ENCODE results near the gene RERG. TPM values are rescaled to one million over a fixed set of nuclear protein-coding genes. Genes with fewer than 3 reads are reported as not detected.

RERG gene, protein sequence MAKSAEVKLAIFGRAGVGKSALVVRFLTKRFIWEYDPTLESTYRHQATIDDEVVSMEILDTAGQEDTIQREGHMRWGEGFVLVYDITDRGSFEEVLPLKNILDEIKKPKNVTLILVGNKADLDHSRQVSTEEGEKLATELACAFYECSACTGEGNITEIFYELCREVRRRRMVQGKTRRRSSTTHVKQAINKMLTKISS
- total RNA-seq (44.7 TPM), polyA plus RNA-seq (ENCODE audit: insufficient read depth, low read depth, low replicate concordance) (29.3 TPM)
- long read RNA-seq, donor 1, transcript RERG-201 (5 exons, 2,264 nt): major isoform, 9 of 9 reads
- long read RNA-seq, donor 1, partial matches to known transcripts: 0 of 9 reads
- long read RNA-seq, donor 1, other reads (novel, unspliced or antisense): 0 of 9 reads
- long read RNA-seq, donor 2, transcript RERG-201 (5 exons, 2,264 nt): major isoform, 8 of 9 reads
- long read RNA-seq, donor 2, partial matches to known transcripts: 0 of 9 reads
- long read RNA-seq, donor 2, other reads (novel, unspliced or antisense): 0 of 9 reads
- long read RNA-seq, donor 3, transcript RERG-201 (5 exons, 2,264 nt): major isoform, 14 of 16 reads
- long read RNA-seq, donor 3, partial matches to known transcripts: 0 of 16 reads
- long read RNA-seq, donor 3, other reads (novel, unspliced or antisense): 0 of 16 reads
- long read RNA-seq, donor 4, transcript RERG-201 (5 exons, 2,264 nt): major isoform, 6 of 353 reads
- long read RNA-seq, donor 4, partial matches to known transcripts: 320 of 353 reads
- long read RNA-seq, donor 4, other reads (novel, unspliced or antisense): 27 of 353 reads
- long read RNA-seq, donor 5, partial matches to known transcripts: 0 of 2 reads
- long read RNA-seq, donor 5, other reads (novel, unspliced or antisense): 0 of 2 reads
- long read RNA-seq, donor 6, transcript RERG-201 (5 exons, 2,264 nt): major isoform, 5 of 6 reads
- long read RNA-seq, donor 6, partial matches to known transcripts: 0 of 6 reads
- long read RNA-seq, donor 6, other reads (novel, unspliced or antisense): 0 of 6 reads
- long read RNA-seq, donor 7, transcript RERG-201 (5 exons, 2,264 nt): major isoform, 23 of 40 reads
- long read RNA-seq, donor 7, partial matches to known transcripts: 5 of 40 reads
- long read RNA-seq, donor 7, other reads (novel, unspliced or antisense): 10 of 40 reads
- long read RNA-seq, donor 8, partial matches to known transcripts: 0 of 1 reads
- long read RNA-seq, donor 8, other reads (novel, unspliced or antisense): 0 of 1 reads
- long read RNA-seq, donor 9, partial matches to known transcripts: 0 of 3 reads
- long read RNA-seq, donor 9, other reads (novel, unspliced or antisense): 0 of 3 reads
- long read RNA-seq, donor 10, transcript RERG-201 (5 exons, 2,264 nt): major isoform, 8 of 10 reads
- long read RNA-seq, donor 10, partial matches to known transcripts: 0 of 10 reads
- long read RNA-seq, donor 10, other reads (novel, unspliced or antisense): 0 of 10 reads

DNA sequence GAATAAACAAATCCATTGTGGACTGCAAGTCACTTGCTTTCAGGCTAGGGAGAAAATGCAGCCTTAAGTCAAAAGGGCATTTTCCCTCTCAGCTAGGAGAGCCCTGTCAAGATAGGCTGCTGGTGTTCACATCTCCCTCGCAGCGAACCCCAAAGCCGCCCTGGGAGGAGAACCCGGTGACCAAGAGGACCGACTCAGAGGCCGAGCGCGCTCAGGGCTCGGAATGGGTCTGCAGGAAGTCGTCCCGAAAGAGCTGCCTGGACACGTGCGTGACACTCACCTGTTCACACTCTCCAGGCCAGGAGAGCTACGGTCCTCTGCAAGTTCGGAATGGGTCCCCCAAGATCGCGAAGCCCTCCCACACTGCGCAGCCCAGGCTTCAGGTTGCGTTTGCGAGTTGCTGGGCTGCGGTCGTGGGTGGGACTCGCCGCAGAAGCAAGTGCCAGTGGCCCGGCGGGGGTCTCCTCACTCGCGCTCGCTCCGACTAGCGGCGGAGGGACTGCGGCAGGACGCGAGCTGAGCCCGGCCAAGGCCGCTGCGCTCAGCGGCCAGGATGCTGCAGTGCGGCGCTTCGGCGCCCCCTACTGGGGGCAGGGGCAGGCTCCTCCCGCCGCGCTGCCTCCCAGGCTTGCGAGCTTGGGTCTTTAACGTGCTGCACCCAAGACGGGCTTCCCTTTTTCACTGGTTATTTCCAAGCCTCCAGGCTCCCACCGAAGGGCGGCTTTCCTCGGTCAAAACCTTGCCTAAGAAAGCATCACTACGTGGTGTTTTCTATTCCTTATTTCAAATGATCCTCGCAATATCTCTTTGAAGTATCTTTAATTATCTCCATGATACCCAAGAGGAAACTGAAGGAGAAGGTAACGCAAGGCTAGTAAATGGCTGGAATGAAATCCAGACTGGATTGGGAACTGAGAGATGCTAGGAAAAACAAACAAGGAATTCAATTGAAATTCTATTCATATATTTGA lies at the start of gene RERG:
Gene RERG (minus strand): TSS at position 503 of the 971 bp plus-strand sequence. CDS start 3,928 bp downstream, outside the sequence.
- no peaks in the 10 kb centered on the region for H3K9me3 ChIP-seq (ENCODE audit: control insufficient read depth in 2 of 3, insufficient read depth in 1 of 3, low read length in 3 of 3)
- H3K4me3 ChIP-seq (ENCODE audit: low read length in 3 of 3): peak within 1 kb of the TSS; percentile 65 to 79 (median 76)
- TF ChIP-seq, protein P1, sequence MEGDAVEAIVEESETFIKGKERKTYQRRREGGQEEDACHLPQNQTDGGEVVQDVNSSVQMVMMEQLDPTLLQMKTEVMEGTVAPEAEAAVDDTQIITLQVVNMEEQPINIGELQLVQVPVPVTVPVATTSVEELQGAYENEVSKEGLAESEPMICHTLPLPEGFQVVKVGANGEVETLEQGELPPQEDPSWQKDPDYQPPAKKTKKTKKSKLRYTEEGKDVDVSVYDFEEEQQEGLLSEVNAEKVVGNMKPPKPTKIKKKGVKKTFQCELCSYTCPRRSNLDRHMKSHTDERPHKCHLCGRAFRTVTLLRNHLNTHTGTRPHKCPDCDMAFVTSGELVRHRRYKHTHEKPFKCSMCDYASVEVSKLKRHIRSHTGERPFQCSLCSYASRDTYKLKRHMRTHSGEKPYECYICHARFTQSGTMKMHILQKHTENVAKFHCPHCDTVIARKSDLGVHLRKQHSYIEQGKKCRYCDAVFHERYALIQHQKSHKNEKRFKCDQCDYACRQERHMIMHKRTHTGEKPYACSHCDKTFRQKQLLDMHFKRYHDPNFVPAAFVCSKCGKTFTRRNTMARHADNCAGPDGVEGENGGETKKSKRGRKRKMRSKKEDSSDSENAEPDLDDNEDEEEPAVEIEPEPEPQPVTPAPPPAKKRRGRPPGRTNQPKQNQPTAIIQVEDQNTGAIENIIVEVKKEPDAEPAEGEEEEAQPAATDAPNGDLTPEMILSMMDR (IDR thresholded peaks at IDR 0.05; ENCODE audit: borderline replicate concordance, extremely low read depth, insufficient read depth): peak; percentile 92
- intact Hi-C loops (cut with DNase I): loop anchor here (5.0 kb wide), 1 partner anchor 69 kb away; no protein-coding TSS in a partner anchor
- peak within 1 kb of the TSS; percentile 72 to 79 (median 72) for H3K9ac ChIP-seq (ENCODE audit: low read length in 3 of 3)
- peak within 1 kb of the TSS; percentile 90 to 92 for H3K27ac ChIP-seq (ENCODE audit: low read depth in 2 of 2, low read length in 2 of 2)
- DNase-seq: peak; percentile 91 to 96 (median 93)
- FAIRE-seq: no peak
- H3K27me3 ChIP-seq (ENCODE audit: control insufficient read depth, insufficient read depth, low read length): no peaks in the 10 kb centered on the region
- H3K36me3 ChIP-seq (ENCODE audit: control insufficient read depth in 2 of 3, insufficient read depth in 3 of 3, low read length in 3 of 3): no peaks in the 10 kb centered on the region
- H3K4me1 ChIP-seq (ENCODE audit: control insufficient read depth in 2 of 3, insufficient read depth in 2 of 3, low read depth in 1 of 3, low read length in 3 of 3): peaks cover 4 to 13% (median 7%) of the 10 kb centered on the region in 3 donors

DNA sequence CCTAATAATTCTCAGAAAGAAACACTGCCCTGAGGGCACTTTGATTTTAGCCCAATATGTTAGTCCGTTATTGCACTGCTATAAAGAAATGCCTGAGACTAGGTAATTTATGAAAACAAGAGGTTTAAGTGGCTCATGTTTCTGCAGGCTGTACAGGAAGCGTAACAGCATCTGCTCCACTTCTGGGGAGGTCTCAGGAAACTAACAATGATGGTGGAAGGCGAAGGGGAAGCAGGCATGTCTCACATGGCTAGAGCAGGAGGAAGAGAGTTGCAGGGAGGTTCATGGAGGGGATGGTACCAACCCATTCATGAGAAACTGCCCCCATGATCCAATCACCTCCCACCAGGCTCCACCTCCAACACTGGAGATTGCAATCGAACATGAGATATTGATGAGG lies 49.4 kb upstream of the RERG start:
- Histone ChIP-seq H3K9me3 (ENCODE audit: control insufficient read depth in 2 of 3, insufficient read depth in 1 of 3, low read length in 3 of 3) (no peaks in the 10 kb centered on the region), H3K27ac (ENCODE audit: low read depth in 2 of 2, low read length in 2 of 2) (no peak overlapping the region), H3K27me3 (ENCODE audit: control insufficient read depth, insufficient read depth, low read length) (no peaks in the 10 kb centered on the region), H3K36me3 (ENCODE audit: control insufficient read depth in 2 of 3, insufficient read depth in 3 of 3, low read length in 3 of 3) (no peaks in the 10 kb centered on the region), H3K4me1 (ENCODE audit: control insufficient read depth in 2 of 3, insufficient read depth in 2 of 3, low read depth in 1 of 3, low read length in 3 of 3) (no peaks in the 10 kb centered on the region), H3K9ac (ENCODE audit: low read length in 3 of 3) (no peak overlapping the region), H3K4me3 (ENCODE audit: low read length in 3 of 3) (no peak overlapping the region)
- DNase-seq: no peak
- intact Hi-C loops (cut with DNase I): loop anchor here (10.0 kb wide), 1 partner anchor 584 kb away; no protein-coding TSS in a partner anchor
- TF ChIP-seq, protein P1 (IDR thresholded peaks at IDR 0.05; ENCODE audit: borderline replicate concordance, extremely low read depth, insufficient read depth): no peak
- FAIRE-seq: no peak
